Choroid plexus epithelial cell (primary cell): ENCODE measurements around the gene RGS5.
A peak's percentile ranks its signal among the peaks of the same experiment; 100 is the strongest.

ENCODE experiments used
- DNase-seq: peaks from one replicate; pipeline ENCODE4 v3.0.0-alpha.2; 2010; ENCODE audit warnings: low read depth
- H3K4me3 ChIP-seq: 2 replicates; pipeline ENCODE4 v1.5.1; 2011; ENCODE audit warnings: low read depth, mild to moderate bottlenecking, control low read depth, low read length, moderate library complexity
- TF ChIP-seq, protein P1 (sequence below): conservative IDR thresholded peaks from 2 replicates; pipeline ENCODE4 v1.5.1; 2011; ENCODE audit warnings: low read depth, mild to moderate bottlenecking, control low read depth, inconsistent platforms, low read length, moderate library complexity

RGS5 gene

GRCh38 chr1:163182330-163182949 is 20.3 kb downstream of the RGS5 start:
- DNase-seq: no peak
- TF ChIP-seq, protein P1, sequence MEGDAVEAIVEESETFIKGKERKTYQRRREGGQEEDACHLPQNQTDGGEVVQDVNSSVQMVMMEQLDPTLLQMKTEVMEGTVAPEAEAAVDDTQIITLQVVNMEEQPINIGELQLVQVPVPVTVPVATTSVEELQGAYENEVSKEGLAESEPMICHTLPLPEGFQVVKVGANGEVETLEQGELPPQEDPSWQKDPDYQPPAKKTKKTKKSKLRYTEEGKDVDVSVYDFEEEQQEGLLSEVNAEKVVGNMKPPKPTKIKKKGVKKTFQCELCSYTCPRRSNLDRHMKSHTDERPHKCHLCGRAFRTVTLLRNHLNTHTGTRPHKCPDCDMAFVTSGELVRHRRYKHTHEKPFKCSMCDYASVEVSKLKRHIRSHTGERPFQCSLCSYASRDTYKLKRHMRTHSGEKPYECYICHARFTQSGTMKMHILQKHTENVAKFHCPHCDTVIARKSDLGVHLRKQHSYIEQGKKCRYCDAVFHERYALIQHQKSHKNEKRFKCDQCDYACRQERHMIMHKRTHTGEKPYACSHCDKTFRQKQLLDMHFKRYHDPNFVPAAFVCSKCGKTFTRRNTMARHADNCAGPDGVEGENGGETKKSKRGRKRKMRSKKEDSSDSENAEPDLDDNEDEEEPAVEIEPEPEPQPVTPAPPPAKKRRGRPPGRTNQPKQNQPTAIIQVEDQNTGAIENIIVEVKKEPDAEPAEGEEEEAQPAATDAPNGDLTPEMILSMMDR: no peak
- H3K4me3 ChIP-seq: no peak overlapping the region

- TF ChIP-seq, protein P1: no peak
- H3K4me3 ChIP-seq: no peak overlapping the region
- peak; percentile 40 for DNase-seq
Observed at GRCh38 chr1:163178628-163179027, 24.1 kb downstream of the RGS5 start.

DNA sequence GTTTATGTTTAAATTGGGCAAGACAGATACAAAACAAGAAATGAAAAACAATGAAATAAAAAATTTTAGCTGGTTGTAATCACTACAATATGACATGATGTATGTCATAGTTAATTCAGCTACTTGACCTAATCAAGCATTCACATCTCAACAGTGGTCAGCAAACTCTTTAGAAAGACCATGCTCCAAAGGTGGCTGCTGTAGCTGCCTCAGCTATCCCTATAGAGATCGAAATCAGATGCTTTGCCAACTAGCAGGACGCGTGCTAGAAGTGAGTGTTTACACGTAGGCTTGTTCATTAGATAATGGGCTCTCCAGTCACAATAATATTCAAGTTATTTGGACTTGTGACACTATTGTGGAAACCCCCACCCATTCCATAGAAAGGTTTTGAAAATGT is 25.9 kb downstream of the RGS5 start:
- TF ChIP-seq, protein P1: no peak
- no peak overlapping the region for H3K4me3 ChIP-seq
- DNase-seq: no peak

- no peak overlapping the region for H3K4me3 ChIP-seq
- TF ChIP-seq, protein P1: peak; percentile 98
- DNase-seq: peak; percentile 87
Observed at GRCh38 chr1:163174524-163175437, 27.9 kb downstream of the RGS5 start.

DNA sequence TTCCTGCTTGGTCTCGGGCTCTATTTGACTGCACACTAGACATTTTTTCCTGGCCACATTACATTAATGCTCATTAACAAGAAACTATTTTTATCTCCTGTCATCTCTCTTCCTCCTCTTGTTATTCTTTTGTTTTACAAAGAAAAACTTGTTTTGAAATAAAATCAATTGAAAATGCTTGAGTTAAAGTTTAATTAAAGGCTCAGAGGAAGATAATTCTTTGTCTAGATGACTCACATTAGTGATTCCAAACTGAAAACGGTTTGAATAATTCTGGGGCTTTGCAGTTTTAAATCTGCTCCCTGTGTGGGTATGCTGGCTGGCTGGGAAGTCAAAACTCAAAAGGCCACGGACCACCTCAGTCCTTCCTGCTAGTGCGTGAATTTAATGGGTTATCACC is 29.6 kb downstream of the RGS5 start:
- H3K4me3 ChIP-seq: no peak overlapping the region
- TF ChIP-seq, protein P1: no peak
- peak; percentile 28 for DNase-seq

DNA sequence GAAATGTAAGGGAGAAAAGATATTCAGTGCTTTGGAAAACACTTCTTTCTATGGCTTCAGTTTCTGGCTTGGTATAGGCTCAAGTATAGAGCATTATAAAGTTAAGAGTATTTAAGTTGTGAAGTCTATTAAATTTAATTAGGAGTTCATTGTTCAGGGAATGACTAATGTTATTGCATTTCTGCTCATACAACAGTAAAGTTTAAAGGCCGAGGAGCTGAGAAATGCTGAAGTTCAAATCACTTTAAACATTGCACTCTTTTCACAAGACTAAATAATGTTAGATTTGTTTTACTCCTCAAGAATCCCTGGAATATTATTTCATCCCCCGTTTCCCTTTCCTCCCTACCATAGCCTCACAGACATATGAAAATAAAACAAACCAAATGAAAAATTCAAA is 30.1 kb downstream of the RGS5 start:
- no peak overlapping the region for H3K4me3 ChIP-seq
- TF ChIP-seq, protein P1: no peak
- no peak for DNase-seq

DNA sequence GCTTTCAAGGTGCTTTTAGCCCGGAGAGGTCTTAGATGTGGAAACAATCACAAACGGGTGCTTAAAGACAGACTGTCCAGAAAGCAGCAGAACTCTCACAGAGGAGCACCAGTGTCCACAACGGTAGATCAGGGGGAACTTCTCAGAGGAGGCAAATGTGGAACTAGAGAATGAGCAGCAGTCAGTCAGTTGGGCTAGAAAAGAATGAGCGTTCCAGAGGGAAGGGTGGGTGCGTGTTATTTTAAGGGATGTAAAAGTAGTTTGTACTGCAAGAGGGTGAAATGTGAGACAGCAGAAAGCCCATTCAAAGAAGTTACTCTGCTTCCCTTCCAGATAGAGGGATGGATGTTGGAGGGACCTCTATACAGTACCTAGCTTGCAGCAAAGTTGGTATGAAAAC is 30.9 kb downstream of the RGS5 start:
- TF ChIP-seq, protein P1: peak; percentile 8
- peak; percentile 42 for DNase-seq
- H3K4me3 ChIP-seq: no peak overlapping the region
